ENCODE data around the gene TMEM209. TPM values are rescaled to one million over a fixed set of nuclear protein-coding genes. Genes with fewer than 3 reads are reported as not detected.

TMEM209 gene
- 6.2 and 10.2 TPM in 2 replicates for total RNA-seq

DNA sequence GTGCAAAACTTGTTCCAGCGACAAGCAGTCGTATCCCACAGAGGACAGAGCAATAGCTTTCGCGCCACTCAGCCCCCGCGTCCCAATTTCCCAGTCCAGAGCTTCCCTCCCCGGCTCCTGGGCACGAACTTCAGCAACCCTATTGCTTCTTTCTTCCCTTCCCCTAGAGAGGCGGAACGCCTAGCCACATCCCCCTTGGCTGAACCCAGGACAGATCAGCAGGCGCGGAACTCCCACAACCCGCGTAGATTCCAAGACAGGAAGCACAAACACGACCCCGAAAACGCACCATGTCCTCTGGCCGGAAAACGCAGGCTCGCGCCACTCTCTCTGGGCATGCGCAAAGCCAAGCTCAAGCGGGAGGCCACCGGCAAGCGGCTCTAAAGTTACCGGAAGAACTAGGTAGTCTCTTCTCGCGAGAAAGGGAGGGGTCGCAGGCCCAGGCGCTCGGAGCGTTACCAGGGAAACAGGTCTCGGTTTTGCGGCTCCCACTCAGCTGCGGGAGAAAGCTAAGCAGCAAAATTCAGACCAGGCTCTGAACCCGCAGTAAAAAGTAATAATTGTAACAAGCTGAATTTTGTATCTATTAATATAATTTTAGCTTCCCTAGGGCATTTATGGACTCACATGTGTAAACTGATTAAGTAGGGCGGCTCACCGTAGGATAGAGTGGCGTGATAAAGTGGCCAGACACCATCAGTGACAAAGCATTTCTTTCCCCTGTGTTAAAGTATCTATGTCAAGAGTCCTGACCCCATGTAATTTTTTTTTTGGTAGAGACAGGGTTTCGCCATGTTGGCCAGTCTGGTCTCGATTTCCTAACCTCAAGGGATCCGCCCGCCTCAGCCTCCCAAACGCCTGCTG is at the start of gene TMEM209:
Gene TMEM209, minus strand, starts transcription at position 323 of the 864 bp plus-strand sequence. Its CDS starts 31 bp downstream, at position 292.

DNA sequence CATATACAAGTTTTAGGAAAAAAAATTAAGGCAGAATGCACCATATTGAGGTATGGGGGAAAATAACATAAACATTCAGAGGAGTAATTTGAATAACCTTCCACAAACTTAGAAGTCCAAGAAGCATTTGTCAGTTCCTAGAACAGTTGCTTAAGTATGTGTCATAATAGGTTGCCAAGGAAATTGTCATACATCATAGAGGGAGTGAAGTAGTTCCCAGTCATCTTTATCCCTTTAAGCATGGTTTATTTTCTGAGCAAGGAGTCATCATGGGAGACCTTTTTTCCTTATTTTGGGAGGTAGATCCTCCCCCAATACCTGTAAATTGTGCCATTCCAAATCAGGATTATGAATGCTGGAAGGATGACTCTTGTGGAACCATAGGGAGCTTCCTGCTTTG is 2.4 kb upstream of the TMEM209 start, which contains the start of gene SSMEM1:
Gene SSMEM1, plus strand, starts transcription at position 219 of the 400 bp plus-strand sequence. Its CDS starts 51 bp downstream, at position 270.

Other genes with a start within 250 kb of the TMEM209 start
- gene ZC3HC1, start 154.0 kb downstream of the TMEM209 start, total RNA-seq: 19.5 and 29.9 TPM in 2 replicates
- 19.8 and 33.0 TPM in 2 replicates for gene KLHDC10, start 134.9 kb downstream of the TMEM209 start, total RNA-seq
- not detected in 2 replicates for gene SSMEM1, start 2.5 kb upstream of the TMEM209 start, total RNA-seq
- not detected in 2 replicates for gene CPA2, start 61.5 kb upstream of the TMEM209 start, total RNA-seq
- gene CPA4, start 87.8 kb upstream of the TMEM209 start, total RNA-seq: 0.32 and 1.7 TPM in 2 replicates
- gene CPA5, start 139.4 kb upstream of the TMEM209 start, total RNA-seq: not detected in 2 replicates
- not detected in 2 replicates for gene CPA1, start 175.1 kb upstream of the TMEM209 start, total RNA-seq
- 7.1 and 12.0 TPM in 2 replicates for gene CEP41, start 235.6 kb upstream of the TMEM209 start, total RNA-seq